Stimulated activated CD8-positive, alpha-beta memory T cell treated with anti-CD3 and anti-CD28 coated beads, Interleukin-4, amount 100 ng/mL, for 24 hours (primary cell): Measurements from ENCODE around the gene HOXC6.
A peak's percentile ranks its signal among the peaks of the same experiment; 100 is the strongest.

Experiments
- DNase-seq: peaks from one replicate; pipeline ENCODE4 v3.0.0-alpha.2; 2020; ENCODE audit warnings: low read depth

Gene HOXC6

DNA sequence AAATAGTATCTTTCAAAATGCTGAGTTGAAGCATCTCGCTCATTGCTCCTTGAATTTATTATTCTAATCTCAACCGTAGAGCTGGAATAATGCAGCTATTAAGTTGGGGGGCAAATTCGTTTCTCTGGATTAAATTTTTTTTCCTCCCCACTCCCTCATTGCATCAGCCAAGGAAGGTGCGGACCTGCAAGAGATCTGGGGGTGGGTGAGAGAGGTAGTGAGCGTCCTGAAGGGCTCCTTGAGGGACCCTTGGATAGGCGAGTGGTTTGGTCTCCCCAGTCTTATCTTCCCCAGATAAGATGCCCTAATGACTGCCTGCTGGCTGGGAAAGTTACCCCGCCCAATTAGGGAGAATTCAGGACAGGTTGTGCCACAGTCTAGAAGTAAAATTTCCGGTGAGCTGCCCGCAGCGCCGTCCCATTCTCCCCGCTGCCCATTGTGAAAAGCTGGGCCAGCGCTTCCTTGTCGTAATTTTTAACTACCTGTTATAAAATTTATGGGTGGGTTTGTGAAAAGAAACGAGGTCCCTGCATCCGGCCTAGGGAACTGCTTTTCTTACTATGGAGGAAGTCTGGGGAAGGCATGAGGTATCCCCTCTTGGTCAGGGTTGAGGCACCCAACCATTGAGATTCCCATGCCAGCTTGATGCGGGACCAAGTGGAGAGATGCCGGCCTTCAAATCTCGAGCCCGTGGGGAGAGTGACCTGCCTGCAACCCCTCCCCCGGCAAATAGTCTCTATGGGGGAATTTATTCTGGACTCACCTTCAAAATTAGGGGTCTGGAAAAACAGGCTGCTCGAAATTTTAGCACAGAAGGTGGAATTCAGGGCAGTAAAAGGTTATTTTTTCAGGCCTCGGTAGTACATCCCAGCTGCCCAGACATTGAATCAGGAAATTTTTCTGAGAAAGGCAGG lies 13.0 kb upstream of the HOXC6 start:
- DNase-seq, result no peak

DNA sequence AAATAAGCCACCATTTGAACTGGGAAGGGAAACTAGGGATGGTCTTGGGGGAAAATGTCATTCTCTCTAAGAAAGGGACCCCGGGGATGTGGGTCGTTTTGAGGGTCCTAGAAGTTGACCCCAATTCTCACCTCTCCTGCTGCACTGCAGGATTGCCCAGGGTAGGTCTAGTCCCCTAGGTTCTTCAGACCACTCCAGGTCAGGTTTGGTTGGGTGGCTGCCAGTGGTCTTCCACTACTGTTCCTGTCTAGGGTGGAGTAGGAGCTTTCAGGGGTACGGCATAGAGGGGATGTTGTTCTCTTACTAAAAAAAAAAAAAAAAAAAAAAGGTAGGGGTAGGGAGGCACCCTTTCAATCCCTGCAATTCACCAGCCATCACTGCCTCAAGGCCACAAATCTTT lies 12.2 kb upstream of the HOXC6 start:
- no peak for DNase-seq

DNA sequence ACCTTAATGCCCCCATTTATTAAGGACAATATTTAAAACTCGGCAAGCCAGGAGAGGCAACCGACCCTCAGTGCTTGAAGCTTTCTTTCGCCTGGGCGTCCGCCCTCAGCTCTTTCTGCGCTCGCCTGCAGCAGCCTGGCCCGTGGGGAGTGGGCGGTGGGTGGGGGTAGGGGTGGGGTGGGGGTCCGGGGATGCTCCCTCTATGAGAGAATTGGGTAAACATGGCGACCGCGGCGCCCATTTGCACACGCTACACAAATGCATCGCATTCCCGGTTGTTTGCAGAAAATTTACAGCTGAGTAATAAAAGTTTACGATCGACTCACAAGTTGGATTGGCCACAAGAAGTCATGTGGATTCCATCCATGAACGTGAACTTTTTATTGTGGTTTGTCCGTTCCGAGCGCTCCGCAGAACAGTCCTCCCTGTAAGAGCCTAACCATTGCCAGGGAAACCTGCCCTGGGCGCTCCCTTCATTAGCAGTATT lies 11.7 kb upstream of the HOXC6 start:
- DNase-seq, result no peak

DNA sequence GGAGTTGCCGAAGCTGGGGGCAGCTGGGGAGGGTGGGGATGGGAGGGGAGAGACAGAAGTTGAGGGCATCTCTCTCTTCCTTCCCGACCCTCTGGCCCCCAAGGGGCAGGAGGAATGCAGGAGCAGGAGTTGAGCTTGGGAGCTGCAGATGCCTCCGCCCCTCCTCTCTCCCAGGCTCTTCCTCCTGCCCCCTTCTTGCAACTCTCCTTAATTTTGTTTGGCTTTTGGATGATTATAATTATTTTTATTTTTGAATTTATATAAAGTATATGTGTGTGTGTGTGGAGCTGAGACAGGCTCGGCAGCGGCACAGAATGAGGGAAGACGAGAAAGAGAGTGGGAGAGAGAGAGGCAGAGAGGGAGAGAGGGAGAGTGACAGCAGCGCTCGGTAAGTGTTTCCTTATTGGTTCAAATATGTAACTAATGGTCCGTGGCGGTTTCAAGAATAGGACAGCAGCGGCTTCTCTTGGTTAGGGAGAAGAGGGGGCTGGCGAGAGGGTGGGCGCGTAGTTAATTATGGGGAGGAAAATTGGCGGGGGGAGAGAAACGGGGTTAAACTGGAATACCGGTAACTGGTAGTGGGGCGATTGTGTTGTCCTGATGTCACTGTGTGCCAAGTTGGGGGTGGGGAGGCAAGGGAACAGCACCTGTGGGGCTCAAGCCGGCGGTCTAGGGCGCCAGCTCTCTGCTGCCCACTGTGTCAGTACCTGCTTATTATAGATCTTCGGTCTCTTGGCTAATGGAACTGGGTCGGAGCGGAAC lies 11.0 kb upstream of the HOXC6 start:
- no peak for DNase-seq

DNA sequence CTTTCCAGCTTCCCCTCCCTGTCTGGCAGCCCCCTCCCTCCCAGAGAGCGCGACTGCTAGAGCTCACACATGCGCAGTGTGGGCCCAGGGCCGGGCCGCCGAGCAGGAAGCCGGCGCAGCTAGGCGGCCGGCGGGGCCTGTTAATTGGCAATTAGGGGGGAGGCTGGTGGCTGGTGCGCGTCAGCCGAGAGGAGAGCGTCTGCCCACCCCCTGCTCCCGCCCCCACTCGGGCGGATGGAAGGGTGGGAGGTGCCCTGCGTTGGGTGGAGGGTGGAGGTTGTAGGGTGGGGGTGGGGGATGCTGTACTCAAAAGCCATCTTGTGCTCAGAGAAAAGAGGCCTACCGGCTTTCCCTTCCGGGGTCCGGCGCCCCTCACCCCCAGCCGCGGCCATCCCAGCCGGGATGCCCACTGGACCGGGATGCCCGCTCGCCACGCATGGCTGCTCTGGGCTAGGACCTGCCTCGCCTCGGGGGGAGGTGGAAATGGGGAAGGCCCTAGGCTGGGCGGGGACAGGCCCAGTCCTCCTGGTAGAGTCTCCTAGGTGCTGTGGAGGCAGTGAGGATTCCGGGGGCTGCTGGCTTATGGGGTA lies 10.3 kb upstream of the HOXC6 start:
- peak; percentile 64 for DNase-seq

DNA sequence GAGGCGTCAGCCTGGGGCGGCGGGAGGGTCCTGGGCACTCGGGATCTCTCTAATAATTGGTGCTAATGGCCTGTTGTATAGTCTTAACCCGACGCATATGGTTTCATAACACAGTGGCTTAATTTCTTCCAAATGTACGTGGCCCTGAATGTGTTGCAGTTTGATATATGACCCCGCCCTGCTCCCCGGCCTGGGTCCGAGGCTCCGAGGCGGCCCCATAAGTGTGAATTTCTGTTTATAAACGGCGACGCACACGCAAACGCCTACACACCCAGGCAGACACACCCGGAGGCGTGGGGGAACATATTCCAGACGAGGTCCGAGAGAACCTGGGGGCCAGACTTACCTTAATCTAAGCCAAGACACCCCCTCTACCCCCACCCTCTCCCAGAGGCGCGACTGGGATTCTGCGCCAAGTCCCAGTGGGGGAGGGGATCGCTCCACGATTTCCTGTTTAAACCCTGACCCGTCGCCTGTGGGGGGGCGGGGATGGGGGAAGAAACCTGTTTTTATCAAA lies 9.7 kb upstream of the HOXC6 start:
- DNase-seq, result no peak

DNA sequence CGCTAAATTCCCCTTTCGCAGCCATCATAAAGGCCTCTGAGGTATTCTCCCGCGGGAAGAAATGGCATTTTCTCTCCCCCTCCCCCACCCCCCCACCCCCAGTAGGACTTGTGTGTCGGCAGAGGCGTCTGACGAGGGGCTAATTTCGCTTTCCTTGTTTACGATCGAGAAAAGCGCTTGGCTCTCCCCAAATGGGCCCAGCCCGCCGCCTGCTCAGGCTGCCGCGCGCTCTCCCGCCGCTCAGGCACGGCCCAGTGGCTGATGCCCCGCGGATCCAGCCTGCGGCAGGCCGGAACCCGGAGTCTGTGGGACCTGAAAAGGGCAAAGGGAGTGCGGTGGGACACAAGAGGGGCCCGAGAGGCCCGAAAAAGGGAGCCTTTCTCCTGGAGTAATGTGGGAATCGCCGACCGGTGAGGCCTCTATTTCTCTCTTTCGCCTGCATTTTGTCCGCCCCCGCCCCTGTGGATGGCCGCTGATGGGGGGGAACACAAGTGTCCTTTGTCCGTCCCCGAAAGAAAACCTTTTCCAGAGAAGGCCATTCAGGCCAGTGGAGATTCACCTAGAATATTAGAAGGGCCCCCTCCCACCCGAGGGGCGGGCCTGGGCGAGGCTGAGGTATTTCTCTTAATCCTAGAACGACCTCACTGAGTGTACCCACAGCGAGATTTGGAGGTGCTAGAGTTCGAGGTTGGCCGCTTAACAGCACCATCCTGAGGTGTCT lies 9.0 kb upstream of the HOXC6 start:
- no peak for DNase-seq

DNA sequence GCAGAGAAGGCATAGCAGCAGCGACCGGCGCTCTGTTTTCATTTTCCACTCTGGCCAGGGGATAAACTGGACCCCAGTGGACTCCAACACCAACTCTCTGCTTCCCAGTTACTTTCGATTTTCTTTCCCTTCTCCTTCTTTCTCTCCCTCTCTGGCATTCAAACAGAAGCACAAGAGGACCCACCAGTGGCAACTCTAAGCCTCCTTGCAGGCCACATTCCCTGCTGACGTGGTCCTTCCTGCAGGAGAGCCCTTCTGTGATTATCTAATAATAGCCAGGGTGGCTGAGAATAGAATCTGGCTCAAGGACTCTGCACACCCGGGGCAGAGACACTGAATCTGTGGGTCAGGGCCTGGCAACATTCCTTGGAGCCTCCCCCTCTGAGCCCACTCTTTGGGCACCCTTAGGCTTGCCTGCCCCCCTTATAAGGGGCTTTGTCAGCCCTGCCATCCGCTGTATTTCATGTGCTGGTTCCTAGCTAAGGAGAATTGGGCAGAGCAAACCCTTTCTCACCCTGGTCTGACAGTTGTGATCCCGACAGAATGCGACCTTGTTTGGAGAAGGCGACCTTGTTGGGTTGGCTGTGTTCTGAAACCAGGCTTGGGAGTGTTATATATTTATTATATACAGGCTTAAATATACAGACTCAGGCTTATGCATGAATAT lies 8.2 kb upstream of the HOXC6 start:
- DNase-seq, result no peak

DNA sequence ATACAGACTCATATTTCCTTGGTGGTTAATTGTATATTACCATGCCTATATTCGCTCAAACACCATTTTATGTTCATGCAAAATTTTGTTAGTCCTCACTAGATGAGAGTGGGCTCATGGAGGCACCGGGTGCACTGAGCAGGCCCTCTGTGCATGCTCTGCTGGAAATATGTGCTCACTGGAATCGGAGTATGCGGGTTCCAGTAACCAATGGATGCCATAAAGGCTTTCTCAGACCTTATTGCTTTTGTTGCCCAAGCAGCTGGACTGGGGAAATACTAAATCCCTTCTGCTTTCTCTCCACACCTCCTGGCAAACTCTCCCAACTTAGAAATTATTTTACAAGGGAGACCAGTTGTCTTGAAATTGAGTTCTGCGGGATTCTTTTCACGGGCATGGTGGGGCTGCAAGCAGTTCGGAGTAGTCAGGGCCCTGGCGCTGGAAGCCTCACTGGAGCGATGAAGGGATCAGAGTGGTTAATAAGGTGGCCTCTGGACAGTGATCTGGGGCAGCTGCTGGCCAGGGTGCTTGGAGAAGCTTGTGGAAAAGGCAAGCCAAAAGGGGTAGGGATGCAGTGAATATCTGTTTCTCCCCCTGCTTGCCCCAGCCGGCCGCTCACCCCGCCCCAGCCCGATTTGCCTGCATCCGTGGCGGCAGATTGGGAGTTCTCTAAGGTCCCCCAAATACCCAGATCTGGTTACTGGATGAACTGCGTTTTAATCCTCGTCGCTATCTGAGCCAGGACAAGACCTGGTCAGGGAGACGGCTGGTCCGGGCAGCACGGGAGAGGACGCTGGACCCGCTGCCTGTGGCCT lies 7.4 kb upstream of the HOXC6 start:
- no peak for DNase-seq

DNA sequence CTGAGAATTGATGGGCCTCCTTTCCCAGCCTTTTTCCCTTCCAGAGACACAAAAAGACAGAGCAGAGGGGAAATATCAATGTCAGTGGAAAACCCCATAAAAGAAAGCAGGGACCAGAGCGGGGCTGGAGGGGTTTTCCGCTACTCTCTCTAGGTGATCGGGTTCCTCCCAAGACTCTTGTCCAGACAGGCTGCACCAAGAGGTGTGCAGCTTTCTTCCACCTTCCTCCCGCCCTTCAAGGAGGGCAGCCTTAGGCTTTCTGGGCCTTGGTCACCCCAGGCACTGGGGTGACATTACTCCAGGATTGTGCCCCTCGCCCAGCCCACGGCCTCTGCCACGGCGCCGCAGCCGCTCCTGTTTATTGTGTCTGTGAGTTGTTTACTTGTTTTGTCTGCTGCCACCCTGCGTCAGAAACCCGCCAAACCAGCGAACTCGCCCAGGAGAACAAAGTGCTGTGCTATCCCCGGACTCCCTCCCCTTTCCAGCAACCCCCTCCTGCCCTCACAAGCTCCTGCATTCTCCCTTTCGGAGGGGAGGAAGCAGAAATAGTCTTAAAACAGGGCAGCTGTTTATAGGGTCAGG lies 6.7 kb upstream of the HOXC6 start:
- no peak for DNase-seq

DNA sequence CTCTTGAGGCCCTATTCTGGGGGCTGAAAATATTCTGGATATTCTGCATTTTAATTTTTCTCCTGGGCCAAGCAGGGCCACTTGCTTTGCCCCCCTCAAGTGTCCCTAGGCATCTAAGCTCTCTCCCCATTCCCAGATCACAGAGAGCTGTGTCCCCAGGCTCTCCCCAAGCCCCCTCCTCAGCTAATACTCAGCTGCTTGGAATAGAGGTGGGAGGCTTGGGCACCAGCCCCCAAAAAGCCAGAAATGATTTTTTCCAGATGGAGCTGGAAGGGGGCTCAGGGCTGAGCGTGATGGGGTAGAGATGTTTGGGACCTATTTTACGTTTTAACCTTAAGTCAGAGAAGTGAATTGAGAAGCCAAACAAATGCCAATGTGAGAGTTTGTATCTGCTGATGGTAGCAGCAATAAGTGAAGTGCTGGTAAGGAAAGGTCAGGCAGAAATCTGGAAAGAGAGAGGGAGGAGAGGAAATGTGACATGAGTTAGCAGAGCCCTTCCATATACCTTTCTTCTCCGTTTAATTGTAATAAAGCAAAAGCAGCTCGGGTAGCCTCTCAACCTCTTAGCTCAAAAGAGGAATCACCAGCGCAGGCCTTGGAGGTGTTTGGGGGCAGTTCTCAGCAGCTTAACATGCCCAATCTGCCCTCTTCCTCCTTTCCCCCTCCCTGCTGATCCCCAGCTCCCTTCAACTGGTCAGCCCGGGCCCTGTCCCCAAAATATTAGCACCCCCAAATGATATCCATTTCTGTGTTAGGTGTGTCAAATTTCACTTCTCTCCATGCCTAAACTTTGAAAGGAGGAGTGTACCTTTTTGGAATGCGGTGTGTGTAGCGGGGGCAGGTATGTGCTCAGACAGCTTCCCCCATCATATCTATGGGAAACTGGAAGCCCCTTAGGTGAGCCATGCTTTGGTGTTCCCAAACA lies 5.0 kb upstream of the HOXC6 start:
- no peak for DNase-seq

DNA sequence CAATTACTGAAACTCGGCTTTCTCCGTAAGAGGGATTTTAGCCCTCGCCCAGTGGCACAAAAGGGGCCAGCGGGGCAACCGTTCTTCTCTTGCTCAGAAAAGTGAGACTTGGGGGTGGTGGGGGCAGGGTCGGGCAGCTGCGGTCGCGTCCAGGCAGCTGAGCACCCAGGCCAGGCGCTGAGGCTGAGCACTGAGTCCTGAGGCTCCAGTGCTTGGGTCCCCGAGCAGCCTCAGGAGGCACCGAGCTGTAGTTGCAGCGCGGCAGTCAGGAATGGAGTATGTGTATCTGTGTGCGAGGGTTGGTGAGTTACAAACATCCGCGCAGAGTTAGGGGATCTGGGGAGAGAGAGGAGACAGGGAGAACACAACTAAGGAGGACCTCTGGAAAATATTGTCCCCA lies 4.1 kb upstream of the HOXC6 start:
- no peak for DNase-seq

DNA sequence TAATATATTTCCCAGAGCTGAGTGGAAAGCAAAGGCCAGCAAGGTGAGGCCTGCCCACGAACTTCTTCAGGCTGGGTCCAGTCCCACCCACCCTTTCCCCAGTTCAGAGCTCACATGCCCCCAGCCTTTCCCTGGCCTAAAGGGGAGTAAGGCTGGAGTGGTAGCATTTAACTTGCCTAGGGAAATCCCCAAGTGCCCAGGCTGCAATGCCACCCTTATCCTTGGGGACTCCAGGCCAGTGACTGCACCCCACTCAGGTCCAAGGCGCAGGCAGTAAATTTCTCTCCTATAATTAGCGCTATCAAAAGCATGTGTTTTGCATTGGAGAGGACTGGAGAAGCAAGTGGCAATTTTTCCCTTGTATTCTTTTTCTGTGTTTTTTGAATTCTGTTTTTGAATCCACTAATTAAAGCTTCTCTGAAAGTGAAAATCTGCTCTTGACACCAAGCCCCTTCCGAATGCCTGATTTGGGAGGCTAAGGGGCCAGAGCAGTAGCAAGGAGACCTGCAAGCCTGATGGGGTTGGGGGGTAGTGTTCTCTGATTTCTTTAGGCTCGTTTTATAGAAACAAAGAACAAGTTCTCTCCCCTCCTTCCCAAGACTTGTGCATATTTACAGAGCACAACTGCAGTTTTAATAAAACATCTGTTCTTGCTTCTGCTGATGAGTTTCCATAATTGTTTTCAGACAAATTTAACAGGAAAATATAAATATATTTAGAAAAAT lies 3.5 kb upstream of the HOXC6 start:
- DNase-seq, result no peak

DNA sequence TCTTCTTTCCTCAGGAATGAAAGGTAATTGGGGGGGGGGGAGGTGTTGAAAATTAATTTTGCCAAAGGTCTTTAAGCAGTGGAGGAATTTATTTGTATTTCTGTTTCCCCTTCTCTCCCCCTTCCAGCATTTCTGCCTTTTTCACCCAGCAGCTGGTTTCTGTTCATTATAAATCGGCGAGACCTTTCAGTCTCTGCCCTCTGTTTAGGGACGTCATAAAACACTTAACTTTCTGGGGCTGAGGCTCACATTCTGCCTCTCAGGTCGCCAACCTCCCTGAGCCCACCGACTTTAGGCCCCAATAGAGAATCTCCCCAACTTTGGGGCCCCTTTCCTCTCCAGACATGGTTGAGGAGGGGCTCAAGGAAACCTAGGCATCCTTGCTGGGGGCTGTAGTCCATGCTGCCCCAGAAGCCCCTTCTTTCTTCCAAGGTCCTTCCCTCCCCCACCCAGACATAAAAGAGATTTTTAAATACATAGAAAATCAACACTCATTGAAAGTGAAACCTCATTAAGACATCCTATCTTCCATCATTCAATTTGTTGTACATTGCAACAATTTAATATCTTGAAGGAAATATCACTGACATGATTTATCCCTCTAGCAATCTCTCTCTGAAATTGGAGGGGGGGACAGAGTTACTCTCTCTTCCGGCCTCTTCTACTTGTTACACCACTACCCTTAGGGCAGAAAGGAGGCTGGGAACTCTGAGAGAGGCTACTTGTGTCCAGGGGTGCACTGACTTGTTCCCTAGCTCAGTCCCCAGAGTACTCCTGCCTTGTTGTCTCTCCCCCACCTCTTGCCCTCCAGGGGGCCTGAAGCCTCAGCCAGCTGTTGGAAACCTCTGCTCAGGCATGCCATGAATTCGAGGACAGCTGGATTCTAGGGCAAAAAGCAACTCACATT lies 2.5 kb upstream of the HOXC6 start:
- DNase-seq, result no peak

DNA sequence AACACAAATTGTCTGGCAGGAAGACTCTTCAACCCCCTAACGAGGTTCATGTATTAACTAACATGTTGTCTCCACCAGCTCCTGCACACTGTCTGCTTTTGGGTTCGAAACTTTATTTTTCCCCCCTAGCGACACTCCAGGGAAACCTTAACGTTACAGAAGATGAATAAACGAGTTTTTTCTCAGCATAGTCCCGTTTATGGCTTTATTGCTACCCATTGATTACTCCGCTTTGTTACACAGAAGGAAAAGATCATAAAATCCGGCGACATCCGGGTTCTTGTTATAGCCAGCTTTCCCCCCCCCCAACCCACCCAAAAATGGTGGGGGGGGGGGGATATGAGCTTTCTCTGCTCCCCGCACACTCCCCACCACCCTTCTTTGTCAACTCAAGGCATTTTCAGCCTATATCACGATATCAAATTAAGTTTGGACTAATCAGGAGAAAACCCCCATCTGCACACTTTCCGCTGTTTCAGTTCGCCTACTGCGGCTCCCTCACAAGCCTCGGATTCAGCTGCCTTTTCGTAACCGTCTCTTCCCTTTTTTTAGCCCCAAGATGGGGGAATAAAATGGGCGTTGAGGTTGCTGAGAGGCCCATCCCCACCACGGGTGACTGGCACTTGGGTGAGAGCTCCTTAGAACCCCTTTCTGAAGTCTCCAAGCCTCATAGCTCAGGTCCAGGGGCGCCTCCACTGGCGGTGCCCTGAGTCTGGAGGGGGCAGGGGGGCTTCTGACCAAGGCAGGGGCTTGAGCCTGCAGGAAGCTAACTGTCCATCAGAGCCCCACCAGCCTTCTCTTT lies 1.4 kb upstream of the HOXC6 start:
- no peak for DNase-seq

DNA sequence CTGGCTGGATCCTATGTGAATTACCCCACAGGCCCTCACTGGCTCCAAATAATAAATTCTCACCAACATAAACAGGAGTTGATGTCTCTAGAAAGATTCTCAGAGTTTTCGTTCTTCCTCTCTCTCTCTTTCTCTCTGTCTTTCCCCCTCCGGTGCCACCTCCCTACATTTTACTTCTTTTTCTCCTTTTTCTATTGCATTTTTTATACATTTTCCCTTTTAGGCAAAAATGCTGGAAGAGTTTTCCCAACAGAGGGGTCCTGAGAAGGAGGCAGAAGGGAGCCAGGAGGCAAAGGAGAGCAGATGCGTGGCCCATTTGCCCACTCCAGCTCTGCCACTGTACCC lies 826 bp upstream of the HOXC6 start:
- DNase-seq, result no peak
